HepG2 (cell line): ENCODE results near the gene MUSK. TPM values are rescaled to one million over a fixed set of nuclear protein-coding genes. Genes with fewer than 3 reads are reported as not detected.
"Not testable (repeated sequence)": the region's sequence is repeated elsewhere in the genome, so short reads cannot be mapped to it uniquely, and the experiment has no call there.

Experiments
- ATAC-seq: fragments of 200-7000 bp; cut with Tn5 transposase; 3 replicates; pipeline ENCODE4 v1.9.1; 2020; ENCODE audit warnings: mild to moderate bottlenecking, moderate library complexity
- BruUV-seq: library from RNA; stranded (reverse); fragments of 400-500 nt; replicated peaks from 2 replicates; lab custom pipeline; 2021; lab: Mats Ljungman, UMichigan
- CTCF ChIA-PET: fragments of 300-600 bp; formaldehyde crosslinking; extraction: SDS; loops from one replicate; lab custom pipeline; 2021; ENCODE audit warnings: low total read pairs, inconsistent platforms, low intra/inter-chr PET ratio; lab: Yijun Ruan, JAX
- POLR2A ChIA-PET: fragments of 350-600 bp; sonication (Branson Sonifier 250); formaldehyde crosslinking; loops from one replicate; lab custom pipeline; 2020; ENCODE audit warnings: antibody characterized with exemption, inconsistent platforms; lab: Yijun Ruan, JAX
- DNase-seq: peaks from one replicate; pipeline ENCODE4 v3.0.0-alpha.2; 2015; ENCODE audit warnings: low spot score
- FAIRE-seq: peaks from 3 replicates; lab custom pipeline; 2011; peaks lifted over from hg19 to GRCh38; lab: Jason Lieb, UNC
- H2AFZ ChIP-seq: one replicate; pipeline ENCODE4 v1.6.1; 2011; ENCODE audit warnings: low read length, inconsistent platforms
- H3K27ac ChIP-seq: fragments of 300-600 bp; 3 replicates; pipeline ENCODE4 v1.8.0; 2011; ENCODE audit warnings: mixed run types, mild to moderate bottlenecking, mixed read lengths, low read length, inconsistent platforms; ENCODE audit not compliant: insufficient read depth; ENCODE audit errors: extremely low read length
- H3K27me3 ChIP-seq, 2 experiments: fragments of 200-600 bp in 1 of 2; 2 replicates in 1 of 2; 3 replicates in 1 of 2; pipeline versions ENCODE4 v1.6.0 to v1.8.0; 2011; ENCODE audit warnings: low read length in 2 of 2, mild to moderate bottlenecking in 2 of 2, moderate library complexity in 2 of 2, inconsistent platforms in 1 of 2; ENCODE audit not compliant: insufficient read depth in 2 of 2, control insufficient read depth in 1 of 2
- H3K36me3 ChIP-seq, 2 experiments: fragments of 200-600 bp in 1 of 2; replicated peaks in 1 of 2; 2 replicates in 1 of 2; 3 replicates in 1 of 2; pipeline versions ENCODE4 v1.5.1 to v1.8.0; 2011; ENCODE audit warnings: low read length in 2 of 2, inconsistent platforms in 1 of 2; ENCODE audit not compliant: insufficient read depth in 2 of 2, control insufficient read depth in 1 of 2
- H3K4me1 ChIP-seq: 2 replicates; pipeline ENCODE4 v1.5.1; 2012; ENCODE audit warnings: low read length, inconsistent platforms; ENCODE audit not compliant: insufficient read depth
- H3K4me2 ChIP-seq: 2 replicates; pipeline ENCODE4 v1.6.0; 2011; ENCODE audit warnings: low read depth, low read length, inconsistent platforms
- H3K4me3 ChIP-seq, 3 experiments: fragments of 200-600 bp in 1 of 3; sonication (generic), shearing (Covaris generic) in 1 of 3; replicated peaks in 1 of 3; 2 replicates each; pipeline ENCODE4 v1.5.1; 2011 to 2016; ENCODE audit warnings: low read length in 3 of 3, inconsistent platforms in 2 of 3, low read depth in 2 of 3, mild to moderate bottlenecking in 2 of 3, control low read depth in 1 of 3, mixed read lengths in 1 of 3; ENCODE audit not compliant: insufficient read depth in 1 of 3
- H3K79me2 ChIP-seq: one replicate; pipeline ENCODE4 v1.6.1; 2011; ENCODE audit warnings: low read length, inconsistent platforms; ENCODE audit not compliant: insufficient read depth
- H3K9ac ChIP-seq: 2 replicates; pipeline ENCODE4 v1.6.0; 2011; ENCODE audit warnings: mild to moderate bottlenecking, low read depth, low read length, inconsistent platforms; ENCODE audit not compliant: insufficient read depth
- H3K9me3 ChIP-seq: 2 replicates; pipeline ENCODE4 v1.5.1; 2012; ENCODE audit warnings: mild to moderate bottlenecking, low read length
- H4K20me1 ChIP-seq: 2 replicates; pipeline ENCODE4 v1.6.0; 2011; ENCODE audit warnings: inconsistent platforms, mild to moderate bottlenecking, low read length, moderate library complexity; ENCODE audit not compliant: insufficient read depth
- KAT2B ChIP-seq: fragments of 150-350 bp; IDR thresholded peaks from 2 replicates; pipeline ENCODE4 v1.6.1; 2014; ENCODE audit warnings: low read depth, low read length, borderline replicate concordance
- KDM5B ChIP-seq: sonication (generic); formaldehyde crosslinking; IDR thresholded peaks from 2 replicates; pipeline ENCODE4 v1.4.0; 2020; ENCODE audit warnings: missing genetic modification reagents, mild to moderate bottlenecking, borderline replicate concordance
- RARA ChIP-seq: IDR thresholded peaks from 2 replicates; pipeline ENCODE4 v1.6.1; 2016; ENCODE audit warnings: missing genetic modification reagents, missing compliant biosample characterization
- ZNF263 ChIP-seq: sonication (generic); formaldehyde crosslinking; IDR thresholded peaks from 2 replicates; pipeline ENCODE4 v1.4.0; 2020; ENCODE audit warnings: missing genetic modification reagents
- ZNF33B ChIP-seq: sonication (generic); formaldehyde crosslinking; IDR thresholded peaks from 2 replicates; pipeline ENCODE4 v1.5.1; 2020; ENCODE audit warnings: mild to moderate bottlenecking, missing genetic modification reagents
- whole genome bisulfite sequencing: methylation state at CpG from one replicate; pipeline ENCODE4 v1.1.6; 2017; ENCODE audit warnings: low lambda C conversion rate; 5-methylcytosine and 5-hydroxymethylcytosine counted together
- in situ Hi-C: cut with HindIII; loops from 2 replicates; pipeline ENCODE4 v1.10.0; 2017; ENCODE audit warnings: low pct_unique_long_range_greater_than_20kb; ENCODE audit not compliant: extremely low pct_ligation_motif_present
- intact Hi-C: fragments of 100-400 bp; cut with micrococcal nuclease; formaldehyde crosslinking; loops from one replicate; pipeline ENCODE4 v1.10.0; 2022; ENCODE audit not compliant: unreplicated experiment
- polyA plus RNA-seq, 8 experiments: library from polyadenylated mRNA; depleted of rRNA in 3 of 8; stranded (reverse) in 7 of 8; unstranded in 1 of 8; fragments of >200 nt; fragmentation: Illumina TruSeq in 4 of 8; extraction: Trizol in 4 of 8; gene quantifications; 2 replicates each; pipeline versions ENCODE4 v1.2.1 to v1.2.3, GENCODE V29; 2011 to 2016; ENCODE audit warnings: low read depth in 4 of 8, missing spikeins in 1 of 8, mixed read lengths in 1 of 8; ENCODE audit not compliant: insufficient read depth in 1 of 8
- total RNA-seq, 5 experiments: library from RNA; depleted of rRNA; stranded (reverse); fragments of >200 nt; fragmentation: Illumina TruSeq; extraction: Trizol; gene quantifications; 2 replicates each; pipeline ENCODE4 v1.2.3, GENCODE V29; 2016; ENCODE audit warnings: low read depth in 1 of 5
- TF ChIP-seq, protein P1 (sequence below): sonication (generic); formaldehyde crosslinking; IDR thresholded peaks from 2 replicates; pipeline ENCODE4 v1.4.0; 2020; ENCODE audit warnings: missing genetic modification reagents, mild to moderate bottlenecking, borderline replicate concordance

Gene MUSK
- total and polyA plus RNA-seq, 2 of the 13 experiments (the other 11 are each of a cell fraction or from before 2014, with no cell fraction given) = not detected

DNA sequence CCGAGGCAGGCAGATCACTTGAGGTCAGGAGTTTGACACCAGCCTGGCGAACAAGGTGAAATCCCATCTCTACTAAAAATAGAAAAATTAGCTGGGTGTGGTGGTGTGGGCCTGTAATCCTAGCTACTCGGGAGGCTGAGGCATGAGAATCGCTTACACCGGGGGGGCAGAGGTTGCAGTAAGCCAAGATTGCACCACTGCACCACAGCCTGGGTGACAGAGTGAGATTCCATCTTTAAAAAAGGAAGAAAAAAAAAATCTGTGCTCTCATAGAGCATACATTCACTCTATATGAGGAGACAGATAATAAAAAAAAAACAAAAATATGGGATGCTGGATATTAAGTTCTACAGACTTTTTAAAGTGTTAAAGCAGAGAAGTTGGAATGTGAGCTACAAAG lies 119.8 kb downstream of the MUSK start:
- 16% methylated on average over 5 of the region's 5 CpGs for WGBS
- CTCF ChIA-PET = not testable (repeated sequence)

DNA sequence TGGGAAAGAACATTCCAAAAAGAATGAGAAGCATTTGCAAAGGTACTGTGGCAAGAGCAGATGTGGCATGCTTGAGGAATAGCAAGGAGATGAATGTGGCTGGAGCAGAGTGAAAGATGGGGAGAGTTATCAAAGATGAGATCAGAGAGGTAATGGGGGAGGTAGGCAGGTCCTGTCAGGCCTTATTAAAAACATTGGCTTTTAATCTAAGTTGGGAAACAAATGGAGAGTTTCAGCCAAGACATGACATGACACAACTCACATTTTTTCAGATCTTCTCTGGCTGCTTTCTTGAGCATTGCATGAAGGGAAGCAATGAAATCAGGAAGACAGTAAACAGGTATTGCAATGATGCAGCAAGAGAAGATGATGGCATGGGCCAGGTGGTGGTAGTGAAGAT lies 120.3 kb downstream of the MUSK start:
- no peaks in the 10 kb centered on the region for H3K36me3 ChIP-seq
- FAIRE-seq = no peak
- POLR2A ChIA-PET = no interaction called here
- CTCF ChIA-PET = no interaction called here
- no peak for DNase-seq
- no peak for ATAC-seq
- no TSS peak for BruUV-seq
- in situ Hi-C loops (no loop called here), intact Hi-C loops (no loop called here)
- H3K9me3 ChIP-seq = no peaks in the 10 kb centered on the region
- TF ChIP-seq ZNF33B (CRISPR knock-in tag) (no peak), RARA (CRISPR knock-in tag) (no peak), KAT2B (no peak), ZNF263 (CRISPR knock-in tag) (no peak), KDM5B (CRISPR knock-in tag) (no peak)
- TF ChIP-seq, protein P1, sequence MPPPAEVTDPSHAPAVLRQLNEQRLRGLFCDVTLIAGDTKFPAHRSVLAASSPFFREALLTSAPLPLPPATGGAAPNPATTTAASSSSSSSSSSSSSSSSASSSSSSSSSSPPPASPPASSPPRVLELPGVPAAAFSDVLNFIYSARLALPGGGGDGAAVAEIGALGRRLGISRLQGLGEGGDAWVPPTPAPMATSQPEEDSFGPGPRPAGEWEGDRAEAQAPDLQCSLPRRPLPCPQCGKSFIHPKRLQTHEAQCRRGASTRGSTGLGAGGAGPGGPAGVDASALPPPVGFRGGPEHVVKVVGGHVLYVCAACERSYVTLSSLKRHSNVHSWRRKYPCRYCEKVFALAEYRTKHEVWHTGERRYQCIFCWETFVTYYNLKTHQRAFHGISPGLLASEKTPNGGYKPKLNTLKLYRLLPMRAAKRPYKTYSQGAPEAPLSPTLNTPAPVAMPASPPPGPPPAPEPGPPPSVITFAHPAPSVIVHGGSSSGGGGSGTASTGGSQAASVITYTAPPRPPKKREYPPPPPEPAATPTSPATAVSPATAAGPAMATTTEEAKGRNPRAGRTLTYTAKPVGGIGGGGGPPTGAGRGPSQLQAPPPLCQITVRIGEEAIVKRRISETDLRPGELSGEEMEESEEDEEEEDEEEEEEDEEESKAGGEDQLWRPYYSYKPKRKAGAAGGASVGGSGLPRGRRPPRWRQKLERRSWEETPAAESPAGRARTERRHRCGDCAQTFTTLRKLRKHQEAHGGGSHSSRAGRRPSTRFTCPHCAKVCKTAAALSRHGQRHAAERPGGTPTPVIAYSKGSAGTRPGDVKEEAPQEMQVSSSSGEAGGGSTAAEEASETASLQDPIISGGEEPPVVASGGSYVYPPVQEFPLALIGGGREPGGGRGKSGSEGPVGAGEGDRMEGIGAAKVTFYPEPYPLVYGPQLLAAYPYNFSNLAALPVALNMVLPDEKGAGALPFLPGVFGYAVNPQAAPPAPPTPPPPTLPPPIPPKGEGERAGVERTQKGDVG = no peak
- no peak overlapping the region for H3K9ac ChIP-seq
- H3K4me3 ChIP-seq = no peak overlapping the region
- no peak overlapping the region for H3K27ac ChIP-seq
- no peaks in the 10 kb centered on the region for H3K27me3 ChIP-seq
- no peaks in the 10 kb centered on the region for H4K20me1 ChIP-seq
- H3K4me2 ChIP-seq = no peak overlapping the region
- no peaks in the 10 kb centered on the region for H3K4me1 ChIP-seq
- no peak overlapping the region for H2AFZ ChIP-seq
- no peaks in the 10 kb centered on the region for H3K79me2 ChIP-seq

More for the DNA sequence above, 119.8 kb downstream of the MUSK start:
- H4K20me1 ChIP-seq, H3K9ac ChIP-seq, ATAC-seq, DNase-seq, H2AFZ ChIP-seq, H3K36me3 ChIP-seq, FAIRE-seq, H3K4me1 ChIP-seq, BruUV-seq, H3K27me3 ChIP-seq, in situ Hi-C loops, H3K4me3 ChIP-seq, H3K4me2 ChIP-seq, H3K79me2 ChIP-seq, H3K9me3 ChIP-seq, POLR2A ChIA-PET, intact Hi-C loops, H3K27ac ChIP-seq: not testable (repeated sequence)
